ENCODE results near the gene NDUFS7. TPM values are rescaled to one million over a fixed set of nuclear protein-coding genes. Genes with fewer than 3 reads are reported as not detected.

The NDUFS7 gene
- total RNA-seq, 1 donor from 2014 or later: 15.4 TPM

GRCh38 chr19:1390890-1391423 lies 7.2 kb downstream of the NDUFS7 start:
- H3F3A ChIP-seq (ENCODE audit: low read depth): peaks cover 5% of the 10 kb centered on the region
- peaks cover 3% of the 10 kb centered on the region for H3K27me3 Mint-ChIP-seq (ENCODE audit: insufficient read depth, low read depth)
- H3K4me1 ChIP-seq: no peaks in the 10 kb centered on the region
- H3K36me3 ChIP-seq: no peaks in the 10 kb centered on the region
- H3K4me1 Mint-ChIP-seq: peaks cover 3% of the 10 kb centered on the region
- no peak overlapping the region for H3K9ac ChIP-seq
- no peaks in the 10 kb centered on the region for H3K79me2 ChIP-seq (ENCODE audit: low read depth)
- H3K27me3 ChIP-seq: no peaks in the 10 kb centered on the region
- no peak overlapping the region for H2AFZ ChIP-seq (replicated peaks)
- DNase-seq (ENCODE audit: low spot score): no peak
- H3K4me3 Mint-ChIP-seq: no peak overlapping the region
- TF ChIP-seq, protein P1, sequence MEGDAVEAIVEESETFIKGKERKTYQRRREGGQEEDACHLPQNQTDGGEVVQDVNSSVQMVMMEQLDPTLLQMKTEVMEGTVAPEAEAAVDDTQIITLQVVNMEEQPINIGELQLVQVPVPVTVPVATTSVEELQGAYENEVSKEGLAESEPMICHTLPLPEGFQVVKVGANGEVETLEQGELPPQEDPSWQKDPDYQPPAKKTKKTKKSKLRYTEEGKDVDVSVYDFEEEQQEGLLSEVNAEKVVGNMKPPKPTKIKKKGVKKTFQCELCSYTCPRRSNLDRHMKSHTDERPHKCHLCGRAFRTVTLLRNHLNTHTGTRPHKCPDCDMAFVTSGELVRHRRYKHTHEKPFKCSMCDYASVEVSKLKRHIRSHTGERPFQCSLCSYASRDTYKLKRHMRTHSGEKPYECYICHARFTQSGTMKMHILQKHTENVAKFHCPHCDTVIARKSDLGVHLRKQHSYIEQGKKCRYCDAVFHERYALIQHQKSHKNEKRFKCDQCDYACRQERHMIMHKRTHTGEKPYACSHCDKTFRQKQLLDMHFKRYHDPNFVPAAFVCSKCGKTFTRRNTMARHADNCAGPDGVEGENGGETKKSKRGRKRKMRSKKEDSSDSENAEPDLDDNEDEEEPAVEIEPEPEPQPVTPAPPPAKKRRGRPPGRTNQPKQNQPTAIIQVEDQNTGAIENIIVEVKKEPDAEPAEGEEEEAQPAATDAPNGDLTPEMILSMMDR (IDR thresholded peaks at IDR 0.05): no peak
- no peak for TF ChIP-seq EZH2phosphoT487 (IDR thresholded peaks at IDR 0.05)
- no peak for TF ChIP-seq EZH2 (IDR thresholded peaks at IDR 0.05)
- H4K20me1 ChIP-seq (ENCODE audit: low read depth): peaks cover 6% of the 10 kb centered on the region
- no peak overlapping the region for H3K27ac ChIP-seq
- no peak overlapping the region for H3K4me3 ChIP-seq
- H3K36me3 Mint-ChIP-seq: peaks cover 16% of the 10 kb centered on the region
- no peak overlapping the region for H3K27ac Mint-ChIP-seq
- no peaks in the 10 kb centered on the region for H3K9me3 Mint-ChIP-seq
- H3K9me3 ChIP-seq (ENCODE audit: low read depth): no peaks in the 10 kb centered on the region
- no peak overlapping the region for H3K4me2 ChIP-seq

DNA sequence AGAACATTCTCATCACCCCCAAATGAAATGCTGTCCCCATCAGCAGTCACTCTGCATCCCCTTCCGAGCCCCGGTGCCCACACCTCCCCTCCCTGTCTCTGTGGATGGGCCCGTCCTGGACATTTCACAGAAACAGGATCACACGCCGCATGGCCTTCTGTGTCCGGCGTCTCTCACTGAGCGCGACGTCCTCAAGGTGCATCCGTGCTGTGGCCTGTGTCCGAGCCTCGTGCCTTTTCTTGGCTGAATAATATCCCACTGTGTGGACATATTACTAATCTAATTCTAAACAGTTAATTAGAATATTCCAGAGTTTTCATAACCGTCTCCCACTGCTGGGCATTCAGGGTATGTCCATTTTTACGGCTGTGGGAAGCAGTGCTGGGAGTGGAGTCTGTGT lies 8.7 kb downstream of the NDUFS7 start:
- Histone ChIP-seq H3F3A (ENCODE audit: low read depth) (peaks cover 5% of the 10 kb centered on the region), H3K36me3 (no peaks in the 10 kb centered on the region), H3K79me2 (ENCODE audit: low read depth) (no peaks in the 10 kb centered on the region), H3K4me2 (no peak overlapping the region), H4K20me1 (ENCODE audit: low read depth) (peaks cover 13% of the 10 kb centered on the region), H2AFZ (replicated peaks) (no peak overlapping the region), H3K4me1 (no peaks in the 10 kb centered on the region), H3K9me3 (ENCODE audit: low read depth) (no peaks in the 10 kb centered on the region), H3K27me3 (no peaks in the 10 kb centered on the region), H3K4me3 (no peak overlapping the region), H3K9ac (no peak overlapping the region), H3K27ac (no peak overlapping the region)
- DNase-seq (ENCODE audit: low spot score): no peak
- H3K36me3 Mint-ChIP-seq: peaks cover 16% of the 10 kb centered on the region
- no peak for TF ChIP-seq EZH2phosphoT487 (IDR thresholded peaks at IDR 0.05)
- TF ChIP-seq EZH2 (IDR thresholded peaks at IDR 0.05): no peak
- TF ChIP-seq, protein P1 (IDR thresholded peaks at IDR 0.05): no peak
- peaks cover 3% of the 10 kb centered on the region for H3K27me3 Mint-ChIP-seq (ENCODE audit: insufficient read depth, low read depth)
- H3K27ac Mint-ChIP-seq: no peak overlapping the region
- no peak overlapping the region for H3K4me3 Mint-ChIP-seq
- no peaks in the 10 kb centered on the region for H3K4me1 Mint-ChIP-seq
- H3K9me3 Mint-ChIP-seq: no peaks in the 10 kb centered on the region

- no peaks in the 10 kb centered on the region for H3K4me1 Mint-ChIP-seq
- Histone ChIP-seq H3K27ac (no peak overlapping the region), H3F3A (ENCODE audit: low read depth) (peaks cover 5% of the 10 kb centered on the region), H3K36me3 (no peaks in the 10 kb centered on the region), H3K27me3 (no peaks in the 10 kb centered on the region), H3K9ac (no peak overlapping the region), H3K4me3 (no peak overlapping the region), H3K79me2 (ENCODE audit: low read depth) (no peaks in the 10 kb centered on the region), H3K4me2 (no peak overlapping the region), H3K4me1 (no peaks in the 10 kb centered on the region), H3K9me3 (ENCODE audit: low read depth) (no peaks in the 10 kb centered on the region), H4K20me1 (ENCODE audit: low read depth) (peaks cover 15% of the 10 kb centered on the region), H2AFZ (replicated peaks) (no peak overlapping the region)
- H3K4me3 Mint-ChIP-seq: no peak overlapping the region
- no peaks in the 10 kb centered on the region for H3K9me3 Mint-ChIP-seq
- H3K27ac Mint-ChIP-seq: no peak overlapping the region
- H3K36me3 Mint-ChIP-seq: peaks cover 16% of the 10 kb centered on the region
- TF ChIP-seq EZH2 (IDR thresholded peaks at IDR 0.05) (no peak), EZH2phosphoT487 (IDR thresholded peaks at IDR 0.05) (no peak)
- TF ChIP-seq, protein P1 (IDR thresholded peaks at IDR 0.05): no peak
- peaks cover 5% of the 10 kb centered on the region for H3K27me3 Mint-ChIP-seq (ENCODE audit: insufficient read depth, low read depth)
- DNase-seq (ENCODE audit: low spot score): no peak
These were observed 9.3 kb downstream of the NDUFS7 start for GRCh38 chr19:1392939-1393530.

Data from neural progenitor cell (in vitro differentiated cells).